Psoas muscle (tissue), 8 donors: ENCODE results near the gene ATP5PB. TPM values are rescaled to one million over a fixed set of nuclear protein-coding genes. Genes with fewer than 3 reads are reported as not detected.

Source experiments
- ATAC-seq, 4 donors: fragments of 200-7000 bp; cut with Tn5 transposase; one replicate each; pipeline ENCODE4 v1.9.1; 2020; ENCODE audit warnings: moderate library complexity in 3 of 4, mild to moderate bottlenecking in 2 of 4
- DNase-seq, 2 donors: peaks; one replicate each; pipeline ENCODE4 v3.0.0-alpha.2; 2020
- H3K27ac ChIP-seq: fragments of 200-600 bp; one replicate; pipeline ENCODE4 v1.8.0; 2022
- H3K27me3 ChIP-seq, 3 donors: fragments of 200-600 bp in 1 of 3; one replicate each; pipeline versions ENCODE4 v1.6.1 to v1.8.0; 2013 to 2022; ENCODE audit warnings: low read length in 2 of 3, mild to moderate bottlenecking in 2 of 3, moderate library complexity in 1 of 3; ENCODE audit not compliant: insufficient read depth in 3 of 3
- H3K36me3 ChIP-seq, 2 donors: fragments of 200-600 bp in 1 of 2; one replicate each; pipeline versions ENCODE4 v1.6.1 to v1.8.0; 2013 to 2022; ENCODE audit warnings: low read depth in 1 of 2, mild to moderate bottlenecking in 1 of 2, moderate library complexity in 1 of 2; ENCODE audit not compliant: insufficient read depth in 1 of 2
- H3K4me1 ChIP-seq: fragments of 200-600 bp; one replicate; pipeline ENCODE4 v1.8.0; 2022
- H3K4me3 ChIP-seq: fragments of 200-600 bp; one replicate; pipeline ENCODE4 v1.8.0; 2022; ENCODE audit warnings: mild to moderate bottlenecking
- H3K9me3 ChIP-seq: fragments of 200-600 bp; one replicate; pipeline ENCODE4 v1.8.0; 2022
- WGBS, 3 donors: extraction: QIAGEN DNeasy Blood & Tissue Kit; methylation state at CpG; one replicate each; pipeline versions ENCODE4 v1.1.6 to v1.1.7; 2013; 5-methylcytosine and 5-hydroxymethylcytosine counted together
- intact Hi-C, 2 donors: fragments of 100-400 bp; cut with DNase I; formaldehyde crosslinking; loops; one replicate each; pipeline versions ENCODE4 v1.11.0 to v1.14.2; 2022
- polyA plus RNA-seq, 3 donors: library from polyadenylated mRNA; stranded (reverse); fragments of 200-250 nt; gene quantifications; one replicate each; pipeline ENCODE4 v1.2.3, GENCODE V29; 2013
- total RNA-seq, 4 donors: library from RNA; stranded (reverse); fragmentation: NEBNext Ultra II Directional in 2 of 4; extraction: Animal tissue kit (Norgen Biotek cat#: 25700) in 2 of 4; gene quantifications; one replicate each; pipeline versions ENCODE4 v1.2.1 to v1.2.4, GENCODE V29; 2021 to 2023
- TF ChIP-seq, protein P1 (sequence below): fragments of 200-600 bp; IDR thresholded peaks from one replicate; pipeline ENCODE4 v1.8.0; 2022; ENCODE audit warnings: antibody characterized with exemption
- donor health status: healthy with polysubstance abuse.
- donor health status: DM: no; HTN: no; CAD: no; lungs with moderate emphysema.
- donor health status: Bipolar disorder and iron deficiency.
- donor health status: healthy.
- donor health status: DM: yes; HTN: yes; CAD: no.
- donor health status: DM: no; HTN: no; CAD: no.
- donor health status: DM: no; HTN: no; CAD: no.
- donor health status: DM: yes; HTN: yes; CAD: no.

The ATP5PB gene
- total and polyA plus RNA-seq, 7 donors = 272 to 649 (median 428) TPM

DNA sequence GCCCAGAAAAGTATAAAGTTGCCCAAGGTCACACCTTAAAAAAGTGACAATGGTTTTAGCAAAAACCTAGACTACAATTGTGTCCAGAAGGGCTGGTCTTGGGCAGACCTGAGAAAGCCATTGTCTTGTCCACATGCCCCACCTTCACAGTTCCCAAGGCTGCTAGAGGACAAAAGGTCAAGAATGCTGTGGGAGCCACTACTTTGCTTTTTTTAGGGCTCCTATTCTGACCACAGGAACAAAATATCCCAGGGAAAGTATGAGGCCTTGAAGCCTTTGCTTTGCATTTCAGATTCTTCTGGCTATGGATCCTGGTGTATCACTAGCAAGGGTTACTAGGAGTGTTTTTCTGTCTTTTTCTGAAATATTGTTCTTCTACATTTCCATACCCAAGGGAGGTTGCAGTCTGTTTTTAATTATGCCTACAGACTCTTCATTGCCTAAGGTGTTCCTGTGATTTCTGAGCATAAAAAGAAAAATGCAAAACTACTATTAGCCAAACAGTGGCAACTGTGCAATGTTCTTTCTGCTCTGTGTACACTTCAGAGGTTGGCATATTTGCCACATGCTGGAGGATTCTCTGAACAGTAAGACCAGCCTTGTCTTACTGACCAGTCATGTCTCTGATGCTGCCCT lies 35.2 kb downstream of the ATP5PB start:
- Histone ChIP-seq H3K4me3 (no peak overlapping the region), H3K27ac (no peak overlapping the region), H3K4me1 (peaks cover 8% of the 10 kb centered on the region), H3K9me3 (no peaks in the 10 kb centered on the region), H3K27me3 (no peaks in the 10 kb centered on the region), H3K36me3 (no peaks in the 10 kb centered on the region)
- intact Hi-C loops = loop anchor here (5.0 to 10.0 kb wide), 3 partner anchors 173 to 283 kb away; no protein-coding TSS in a partner anchor
- TF ChIP-seq, protein P1, sequence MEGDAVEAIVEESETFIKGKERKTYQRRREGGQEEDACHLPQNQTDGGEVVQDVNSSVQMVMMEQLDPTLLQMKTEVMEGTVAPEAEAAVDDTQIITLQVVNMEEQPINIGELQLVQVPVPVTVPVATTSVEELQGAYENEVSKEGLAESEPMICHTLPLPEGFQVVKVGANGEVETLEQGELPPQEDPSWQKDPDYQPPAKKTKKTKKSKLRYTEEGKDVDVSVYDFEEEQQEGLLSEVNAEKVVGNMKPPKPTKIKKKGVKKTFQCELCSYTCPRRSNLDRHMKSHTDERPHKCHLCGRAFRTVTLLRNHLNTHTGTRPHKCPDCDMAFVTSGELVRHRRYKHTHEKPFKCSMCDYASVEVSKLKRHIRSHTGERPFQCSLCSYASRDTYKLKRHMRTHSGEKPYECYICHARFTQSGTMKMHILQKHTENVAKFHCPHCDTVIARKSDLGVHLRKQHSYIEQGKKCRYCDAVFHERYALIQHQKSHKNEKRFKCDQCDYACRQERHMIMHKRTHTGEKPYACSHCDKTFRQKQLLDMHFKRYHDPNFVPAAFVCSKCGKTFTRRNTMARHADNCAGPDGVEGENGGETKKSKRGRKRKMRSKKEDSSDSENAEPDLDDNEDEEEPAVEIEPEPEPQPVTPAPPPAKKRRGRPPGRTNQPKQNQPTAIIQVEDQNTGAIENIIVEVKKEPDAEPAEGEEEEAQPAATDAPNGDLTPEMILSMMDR = no peak
- DNase-seq = no peak
- ATAC-seq = no peak

DNA sequence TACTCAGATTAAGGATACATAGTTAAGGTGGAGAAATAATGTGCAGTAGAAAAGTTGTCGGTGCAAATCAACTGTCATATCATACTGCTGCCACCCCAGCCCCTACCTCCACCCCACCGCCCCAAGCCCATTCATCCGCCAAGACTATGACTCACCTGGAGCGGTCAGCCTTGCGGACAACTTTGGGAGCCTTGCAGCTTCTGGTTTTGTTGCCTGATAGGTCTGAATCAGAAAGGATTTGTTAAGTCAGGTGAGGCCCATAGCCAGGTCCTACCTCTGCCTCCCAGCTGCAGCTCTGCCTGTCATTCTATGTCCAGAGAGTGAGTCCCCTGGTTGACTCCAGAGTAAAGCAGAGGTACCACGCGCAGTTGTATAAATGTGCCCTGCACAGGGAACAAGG lies 37.2 kb downstream of the ATP5PB start:
- no peak overlapping the region for H3K4me3 ChIP-seq
- no peak for DNase-seq
- H3K36me3 ChIP-seq = no peaks in the 10 kb centered on the region
- H3K9me3 ChIP-seq = no peaks in the 10 kb centered on the region
- H3K27me3 ChIP-seq = no peaks in the 10 kb centered on the region
- TF ChIP-seq, protein P1 = no peak
- 95 to 98% (median 96%) methylated on average over 7 of the region's 7 CpGs for WGBS, 3 donors
- H3K4me1 ChIP-seq = peaks cover 8% of the 10 kb centered on the region
- intact Hi-C loops = loop anchor here in 1 of 2 donors (10.0 kb wide), 1 partner anchor 278 kb away; no protein-coding TSS in a partner anchor
- ATAC-seq = no peak
- no peak overlapping the region for H3K27ac ChIP-seq

GRCh38 chr1:111487133-111487532 lies 37.9 kb downstream of the ATP5PB start:
- intact Hi-C loops = loop anchor here in 1 of 2 donors (10.0 kb wide), 1 partner anchor 278 kb away; no protein-coding TSS in a partner anchor
- no peaks in the 10 kb centered on the region for H3K27me3 ChIP-seq
- DNase-seq (no peak), ATAC-seq (no peak)
- no peak overlapping the region for H3K4me3 ChIP-seq
- WGBS, 3 donors = 79 to 86% (median 85%) methylated on average over 6 of the region's 6 CpGs
- H3K9me3 ChIP-seq = no peaks in the 10 kb centered on the region
- no peaks in the 10 kb centered on the region for H3K36me3 ChIP-seq
- TF ChIP-seq, protein P1 = no peak
- no peak overlapping the region for H3K27ac ChIP-seq
- peaks cover 4% of the 10 kb centered on the region for H3K4me1 ChIP-seq

DNA sequence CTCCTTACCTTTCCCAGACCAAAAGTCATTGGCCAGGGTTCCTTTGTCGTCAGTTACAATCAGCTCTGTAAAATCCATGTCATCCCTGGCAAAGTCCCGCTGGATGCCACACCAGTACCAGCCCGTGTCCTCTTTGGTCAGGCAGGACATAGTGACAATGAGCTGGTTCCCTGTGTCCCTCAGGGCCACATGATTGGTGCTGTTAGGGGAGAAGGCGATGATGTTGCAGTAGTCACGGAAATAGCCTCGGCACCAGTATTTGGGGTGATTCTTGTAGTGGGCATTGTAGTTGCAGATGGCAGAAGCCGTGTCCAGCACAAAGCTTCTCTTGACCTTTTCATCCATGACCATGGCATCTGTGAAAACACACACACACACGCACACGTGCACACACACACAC lies 39.4 kb downstream of the ATP5PB start:
- whole genome bisulfite sequencing, 3 donors = 90 to 93% (median 90%) methylated on average over 9 of the region's 9 CpGs
- intact Hi-C loops = loop anchor here in 1 of 2 donors (10.0 kb wide), 1 partner anchor 276 kb away; no protein-coding TSS in a partner anchor
- no peak overlapping the region for H3K27ac ChIP-seq

More for the DNA sequence above, 39.4 kb downstream of the ATP5PB start:
- H3K9me3 ChIP-seq = no peaks in the 10 kb centered on the region
- DNase-seq (no peak), ATAC-seq (no peak)
- TF ChIP-seq, protein P1 = no peak
- H3K4me3 ChIP-seq = no peak overlapping the region
- no peaks in the 10 kb centered on the region for H3K27me3 ChIP-seq
- no peaks in the 10 kb centered on the region for H3K4me1 ChIP-seq
- no peaks in the 10 kb centered on the region for H3K36me3 ChIP-seq
